HG03571 (cell line): Measurements from ENCODE around the gene DUSP10.

ENCODE experiments used
- ATAC-seq: cut with Tn5 transposase; IDR thresholded peaks from one replicate; pipeline ENCODE4 v1.9.1; 2021; ENCODE audit not compliant: unreplicated experiment

Gene DUSP10

DNA sequence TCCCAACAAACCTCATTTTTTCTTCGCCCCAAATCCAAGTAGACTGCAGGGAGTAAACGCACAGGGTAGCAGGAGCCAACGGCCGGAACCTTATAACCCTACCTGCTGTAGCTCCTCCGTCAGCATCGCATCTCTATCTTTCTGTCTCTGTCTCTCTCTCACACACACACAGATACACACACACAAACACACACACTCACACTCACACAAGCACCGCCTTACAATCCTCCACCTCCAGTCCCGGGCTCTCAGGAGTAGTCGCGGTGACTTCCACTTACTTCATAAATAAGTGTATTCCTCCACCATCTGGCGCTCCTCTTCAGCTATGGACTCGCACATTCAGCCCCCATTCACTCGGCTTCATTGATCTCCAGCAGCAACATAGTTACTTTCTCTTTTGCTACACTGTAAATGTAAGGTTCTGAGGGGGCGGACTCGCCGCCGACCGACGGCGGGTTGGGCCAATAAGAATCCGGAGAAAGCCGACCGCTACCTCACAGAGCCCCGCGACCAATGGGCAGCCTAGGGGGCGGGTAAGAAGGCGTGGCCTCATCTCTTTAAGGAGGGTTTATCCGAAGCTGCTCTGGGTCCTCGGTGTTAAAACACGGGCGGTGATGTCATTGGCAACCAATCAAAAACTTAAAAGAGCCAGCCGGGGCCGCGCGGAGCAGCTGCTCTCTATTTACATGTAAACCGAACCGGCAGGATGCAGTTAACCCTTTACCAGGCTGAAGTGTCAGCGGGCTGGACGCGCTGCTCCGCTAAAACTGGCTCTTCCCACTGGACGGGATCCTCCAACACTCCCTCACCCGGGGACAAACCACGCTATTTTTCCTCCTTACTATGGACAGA, at the start of gene DUSP10:
DUSP10 (minus strand) TSS at position 387 of the 852 bp plus-strand sequence. CDS start 2,345 bp downstream, outside the sequence.
- peak; percentile 78 for ATAC-seq

DNA sequence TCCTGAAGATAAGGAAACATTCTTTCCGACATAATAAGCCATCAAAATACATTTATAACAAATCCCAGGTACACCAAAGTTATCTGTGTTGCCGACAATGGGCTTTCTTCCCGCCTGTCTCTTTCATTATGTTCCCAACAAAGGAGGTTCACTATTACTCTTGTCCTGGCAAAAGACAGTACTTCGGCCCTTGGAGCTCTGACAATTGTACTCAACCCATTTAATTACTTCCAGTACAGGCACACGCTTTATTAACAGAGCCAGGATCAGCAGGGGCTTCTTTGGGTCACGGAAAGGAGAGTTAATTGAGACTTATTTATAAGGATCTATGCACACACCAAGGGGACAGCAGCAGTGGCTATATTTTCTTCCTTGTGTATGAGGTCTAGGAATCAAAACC, 46.6 kb upstream of the DUSP10 start:
- ATAC-seq, result no peak

DNA sequence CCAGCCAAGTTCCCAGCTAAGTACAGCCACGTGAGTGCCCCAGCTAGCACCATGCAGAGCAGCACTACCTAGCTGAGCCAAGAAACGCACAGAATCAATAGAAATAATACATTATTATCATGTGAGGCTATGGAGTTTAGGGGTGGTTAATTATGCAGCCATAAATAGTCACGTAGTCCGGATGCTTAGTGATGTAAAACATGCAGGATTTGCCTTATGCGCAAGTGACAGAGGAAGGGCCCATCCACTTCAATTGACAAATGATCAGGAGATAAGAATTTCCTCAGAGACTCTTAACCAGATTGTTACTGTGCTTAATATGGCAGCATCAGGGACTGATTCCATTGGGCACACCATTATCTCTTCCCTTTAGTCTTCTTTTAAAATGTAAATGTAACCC, 44.8 kb upstream of the DUSP10 start:
- no peak for ATAC-seq

GRCh38 chr1:221783936-221784335, 42.0 kb upstream of the DUSP10 start:
- no peak for ATAC-seq

DNA sequence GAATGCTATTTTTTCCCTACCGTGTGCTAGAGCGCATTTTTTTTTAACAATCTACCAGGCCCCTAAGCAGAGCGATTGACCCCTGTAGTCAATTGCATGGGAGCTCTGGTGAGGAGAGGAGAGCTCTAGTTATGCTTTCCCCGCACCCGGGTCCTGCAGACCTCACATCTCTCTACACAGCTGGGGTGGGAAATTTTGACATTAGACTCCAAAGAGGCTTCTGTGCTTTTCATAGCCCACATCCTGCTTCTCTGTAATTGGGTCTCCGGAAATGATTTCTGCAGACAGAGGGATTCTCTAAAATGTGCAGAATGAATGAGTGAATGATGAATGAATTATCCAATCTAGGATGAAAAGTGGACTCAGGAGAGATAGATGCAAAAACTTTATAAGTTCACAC, 41.5 kb upstream of the DUSP10 start:
- no peak for ATAC-seq

GRCh38 chr1:221782970-221783369, 41.1 kb upstream of the DUSP10 start:
- no peak for ATAC-seq

DNA sequence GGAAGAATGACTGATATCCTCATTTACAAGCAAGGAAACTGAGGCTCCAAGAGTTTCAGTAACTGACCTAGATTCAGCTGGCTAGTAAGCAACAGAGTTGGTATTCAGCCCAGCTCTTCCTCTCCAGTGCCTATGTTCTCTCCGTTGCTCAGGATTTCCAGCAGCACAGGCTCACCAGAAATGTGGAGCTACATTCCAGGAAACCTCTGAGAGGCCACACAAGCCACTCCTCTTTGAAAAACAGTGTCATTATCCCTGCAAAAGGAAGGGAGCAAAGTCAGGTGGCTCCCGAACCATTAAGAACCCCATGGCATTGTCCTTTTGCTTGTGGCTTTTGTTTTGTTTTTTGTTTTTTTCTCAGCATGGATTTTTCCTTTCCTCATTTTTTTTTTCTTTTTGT, 40.6 kb upstream of the DUSP10 start:
- no peak for ATAC-seq

DNA sequence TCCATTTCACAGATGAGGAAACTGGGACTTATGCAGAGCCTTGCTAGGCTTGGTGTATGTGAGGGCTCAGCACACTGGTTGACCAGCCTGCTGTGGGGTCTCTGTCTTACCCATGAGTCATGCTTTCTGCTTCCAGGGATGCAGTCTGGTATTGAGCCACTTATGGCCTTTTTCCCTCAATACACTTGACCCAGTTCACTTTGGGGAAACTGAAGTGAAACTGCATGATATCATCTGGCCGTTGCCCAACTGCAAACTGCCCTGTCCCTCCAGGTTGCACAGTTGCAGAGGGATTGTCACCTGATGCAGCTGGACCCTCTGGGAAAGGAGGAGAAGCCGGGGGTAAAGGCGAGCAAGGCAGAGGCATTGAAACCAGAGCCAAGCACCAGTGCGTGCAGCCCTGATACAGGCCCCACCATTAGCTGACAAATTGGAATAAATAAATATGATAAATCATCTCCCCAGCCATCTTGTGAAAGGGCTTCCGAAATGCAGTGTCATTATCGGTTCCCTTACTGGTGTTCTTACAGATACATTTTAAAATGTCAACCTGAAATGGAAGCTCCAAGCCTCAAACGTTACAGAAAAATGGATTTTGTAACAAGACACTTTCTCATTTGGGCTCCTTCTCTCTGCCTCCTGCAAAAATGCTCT, 39.3 kb upstream of the DUSP10 start:
- ATAC-seq, result no peak

DNA sequence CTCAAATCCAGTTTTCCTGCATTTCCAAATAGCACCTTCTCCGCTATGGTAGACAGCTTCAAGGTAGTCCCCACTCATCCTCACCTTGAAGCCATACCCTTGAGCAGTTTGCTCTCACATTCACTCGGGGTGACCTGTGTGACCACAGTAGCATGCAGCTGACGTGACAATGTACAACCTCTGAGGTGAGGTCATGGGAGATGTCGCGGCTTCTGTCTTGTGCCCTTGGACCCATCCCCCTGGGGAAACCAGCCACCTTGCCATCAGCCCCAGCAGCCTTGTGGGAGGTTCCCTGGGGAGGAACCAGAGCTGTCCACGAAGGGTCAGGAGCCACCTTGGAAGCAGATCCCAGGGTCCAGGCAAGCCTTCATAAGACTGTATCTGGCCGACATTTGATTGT, 38.3 kb upstream of the DUSP10 start:
- no peak for ATAC-seq

GRCh38 chr1:221779771-221780170, 37.9 kb upstream of the DUSP10 start:
- ATAC-seq, result no peak

- ATAC-seq, result peak; percentile 37
Measured at GRCh38 chr1:221778535-221779142, 36.8 kb upstream of the DUSP10 start.

- ATAC-seq, result peak; percentile 27
Measured at GRCh38 chr1:221778125-221778524, 36.2 kb upstream of the DUSP10 start.

GRCh38 chr1:221777431-221778072, 35.7 kb upstream of the DUSP10 start:
- peak; percentile 58 for ATAC-seq

DNA sequence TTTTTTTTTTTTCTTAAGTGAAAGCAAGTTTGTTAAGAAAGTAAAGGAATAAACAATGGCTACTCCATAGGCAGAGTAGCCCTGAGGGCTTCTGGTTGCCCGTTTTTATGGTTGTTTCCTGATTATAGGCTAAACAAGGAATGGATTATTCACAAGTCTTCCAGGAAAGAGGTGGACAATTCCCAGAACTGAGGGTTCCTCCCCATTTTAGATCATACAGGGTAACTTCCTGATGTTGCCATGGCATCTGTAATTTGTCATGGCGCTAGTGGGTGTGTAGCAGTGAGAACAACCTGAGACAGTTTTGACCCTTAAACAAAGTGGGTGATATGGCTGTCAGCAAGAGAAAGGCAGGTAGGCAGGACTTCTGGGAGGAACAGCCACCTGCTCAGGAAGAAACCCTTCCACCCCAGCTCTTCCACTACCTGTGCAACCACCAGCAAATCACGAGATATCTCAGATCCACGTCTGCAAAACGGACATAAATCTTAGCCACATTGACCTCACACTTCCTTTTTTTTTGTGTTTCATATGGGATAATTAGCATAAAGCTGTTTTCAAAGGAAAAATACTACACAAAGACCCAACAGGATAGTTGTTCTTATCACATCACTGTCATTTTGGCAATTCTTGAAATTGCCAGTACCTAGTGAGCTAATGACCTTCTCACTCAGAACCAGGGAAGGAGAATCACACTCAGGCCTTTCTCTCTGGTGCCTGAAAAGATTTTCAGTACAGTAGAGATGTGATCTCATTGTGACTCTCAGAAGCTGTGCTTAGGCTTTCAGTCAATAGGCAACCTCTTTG, 34.8 kb upstream of the DUSP10 start:
- peak; percentile 24 for ATAC-seq

DNA sequence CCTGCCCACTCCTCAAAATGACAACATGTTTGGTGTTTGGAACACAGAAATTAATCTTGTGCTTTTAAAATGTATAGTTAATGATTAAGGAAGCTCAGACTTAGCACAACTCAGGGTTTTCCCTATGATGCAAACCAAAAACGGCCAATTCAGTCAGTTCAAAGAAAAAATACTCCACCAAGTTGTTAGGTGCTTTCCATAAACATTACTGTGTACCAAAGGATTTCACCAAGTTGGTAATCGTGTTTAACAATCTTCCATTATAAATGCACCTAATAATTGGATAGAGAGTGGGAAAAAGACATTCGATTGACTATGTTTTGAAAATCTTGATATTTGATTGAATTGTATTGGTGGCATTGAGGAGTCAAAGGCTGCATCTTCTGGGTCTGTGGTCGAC, 33.3 kb upstream of the DUSP10 start:
- no peak for ATAC-seq

GRCh38 chr1:221774054-221774842, 32.4 kb upstream of the DUSP10 start:
- no peak for ATAC-seq

DNA sequence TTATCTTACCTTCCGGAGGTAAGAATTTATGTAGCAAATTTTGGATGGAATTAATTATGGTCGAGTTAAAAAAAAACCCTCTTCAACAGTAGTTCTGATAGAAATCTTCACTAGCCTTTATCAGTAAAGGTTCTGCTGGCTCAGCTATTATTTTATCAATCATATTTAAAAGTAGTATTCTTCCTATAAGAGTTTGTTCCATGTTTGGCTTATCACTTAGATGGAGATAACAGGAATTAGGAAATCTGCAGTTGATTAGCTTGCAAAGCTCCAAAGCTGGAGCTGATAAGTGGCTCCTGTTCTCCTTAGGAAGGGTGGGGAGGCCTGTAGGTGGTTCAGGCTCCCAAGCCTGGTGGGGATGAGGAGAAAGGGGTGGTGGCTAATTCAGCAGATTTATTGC, 31.5 kb upstream of the DUSP10 start:
- ATAC-seq, result no peak

DNA sequence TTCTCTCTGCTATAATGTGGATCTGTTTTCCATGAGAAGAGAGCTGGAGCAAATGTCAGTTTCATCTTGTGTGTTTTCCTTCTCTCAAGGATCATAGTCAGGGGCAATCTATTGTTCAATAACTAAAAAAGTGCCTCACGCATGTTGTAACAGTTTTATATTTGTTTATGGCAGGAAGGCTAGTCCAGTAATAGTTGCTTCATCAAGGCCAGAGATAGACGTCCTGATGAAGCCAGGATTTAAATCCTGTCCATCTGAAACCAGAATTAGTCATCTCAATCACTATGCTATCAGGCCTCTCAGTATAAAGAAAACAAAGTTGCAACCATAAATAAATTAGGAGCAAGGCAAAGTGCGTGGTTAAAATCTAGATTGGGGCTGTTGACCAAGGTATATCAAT, 30.2 kb upstream of the DUSP10 start:
- ATAC-seq, result no peak

DNA sequence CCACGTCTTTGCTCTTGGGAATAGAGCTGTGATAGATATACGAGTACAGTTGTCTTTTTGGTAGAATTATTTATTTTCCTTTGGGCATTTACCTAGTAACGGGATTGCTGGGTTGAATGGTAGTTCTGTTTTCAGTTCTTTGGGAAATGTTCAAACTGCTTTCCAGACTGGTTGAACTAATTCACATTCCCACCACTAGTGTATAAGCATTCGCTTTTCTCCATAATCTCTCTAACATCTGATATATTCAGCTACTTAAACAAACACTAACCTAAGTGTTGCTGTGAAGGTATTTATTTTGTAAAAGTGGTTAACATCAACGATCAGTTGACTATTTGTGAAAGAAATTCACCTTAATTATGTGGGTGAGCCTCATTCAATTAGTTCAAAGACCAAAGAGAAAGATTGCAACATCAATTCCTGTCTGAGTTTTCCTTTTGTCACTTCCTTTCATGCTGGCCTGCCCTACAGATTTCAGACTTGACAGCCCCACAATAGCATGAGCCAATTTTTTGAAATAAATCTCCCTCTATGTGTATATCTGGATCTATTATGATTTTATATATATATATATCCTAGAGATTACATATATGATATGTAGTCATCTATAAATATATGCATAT, 26.7 kb upstream of the DUSP10 start:
- ATAC-seq, result no peak
